Inflammatory macrophage treated with lipopolysaccharide for 4 hours (primary cell): ENCODE data around the gene XAB2.
"Not testable (repeated sequence)": the region's sequence is repeated elsewhere in the genome, so short reads cannot be mapped to it uniquely, and the experiment has no call there.

Experiments
- DNase-seq: peaks from one replicate; pipeline ENCODE4 v3.0.0-alpha.2; 2020

XAB2 gene

GRCh38 chr19:7611541-7612279 lies 17.6 kb downstream of the XAB2 start:
- no peak for DNase-seq

- no peak for DNase-seq
These were observed 18.7 kb downstream of the XAB2 start for GRCh38 chr19:7610491-7611240.

- no peak for DNase-seq
These were observed 21.3 kb downstream of the XAB2 start for GRCh38 chr19:7607874-7608560.

- no peak for DNase-seq
These were observed 22.0 kb downstream of the XAB2 start for GRCh38 chr19:7607212-7607873.

- DNase-seq, result no peak
These were observed 23.1 kb downstream of the XAB2 start for GRCh38 chr19:7606289-7606688.

GRCh38 chr19:7605490-7606222 lies 23.7 kb downstream of the XAB2 start:
- peak; percentile 48 for DNase-seq

- DNase-seq, result no peak
These were observed 25.4 kb downstream of the XAB2 start for GRCh38 chr19:7603919-7604318.

GRCh38 chr19:7602935-7603497 lies 26.3 kb downstream of the XAB2 start:
- no peak for DNase-seq

GRCh38 chr19:7602240-7602934 lies 27.0 kb downstream of the XAB2 start:
- DNase-seq, result no peak

- DNase-seq, result no peak
These were observed 28.6 kb downstream of the XAB2 start for GRCh38 chr19:7600721-7601120.

- DNase-seq, result no peak
These were observed 31.2 kb downstream of the XAB2 start for GRCh38 chr19:7598180-7598579.

- no peak for DNase-seq
These were observed 31.7 kb downstream of the XAB2 start for GRCh38 chr19:7597689-7598088.

GRCh38 chr19:7596211-7596937 lies 33.0 kb downstream of the XAB2 start:
- no peak for DNase-seq

GRCh38 chr19:7595466-7596133 lies 33.7 kb downstream of the XAB2 start, which contains the start of gene CAMSAP3:
Gene CAMSAP3 (plus strand): TSS chr19:7595863. CDS start chr19:7596003, 140 bp downstream.
- DNase-seq, result no peak

GRCh38 chr19:7590256-7590655 lies 39.1 kb downstream of the XAB2 start:
- DNase-seq, result no peak

GRCh38 chr19:7589822-7590221 lies 39.5 kb downstream of the XAB2 start:
- DNase-seq, result no peak

- DNase-seq, result no peak
These were observed 46.9 kb downstream of the XAB2 start for GRCh38 chr19:7582446-7582845.

- no peak for DNase-seq
These were observed 50.2 kb downstream of the XAB2 start for GRCh38 chr19:7579182-7579581.

GRCh38 chr19:7578127-7578526 lies 51.2 kb downstream of the XAB2 start:
- no peak for DNase-seq

GRCh38 chr19:7577422-7577821 lies 51.9 kb downstream of the XAB2 start:
- not testable (repeated sequence) for DNase-seq
